ENCODE results near the gene RENBP.

Gene RENBP

GRCh38 chrX:153925739-153926551 lies 18.5 kb downstream of the RENBP start, which contains the start of gene ARHGAP4 (continued):
- no peak for TF ChIP-seq ZSCAN30 (tag by site-specific recombination; IDR thresholded peaks at IDR 0.05)
- TF ChIP-seq ZNF768 (tag by site-specific recombination; IDR thresholded peaks at IDR 0.05) = no peak

GRCh38 chrX:153925387-153925738 lies 19.1 kb downstream of the RENBP start:
- Histone ChIP-seq H3K9me3 (ENCODE audit: control insufficient read depth, insufficient read depth, low read depth, low read length) (no peaks in the 10 kb centered on the region), H3K27ac (ENCODE audit: extremely low read depth, low read depth, low read length) (no peak overlapping the region), H3K36me3 (ENCODE audit: control insufficient read depth in 2 of 2, insufficient read depth in 1 of 2, low read length in 2 of 2) (peaks cover 0 to 14% of the 10 kb centered on the region in 2 experiments; a peak in 2 of 3 replicates), H3K4me3 (ENCODE audit: low read depth, low read length) (no peak overlapping the region), H3K4me1 (ENCODE audit: control insufficient read depth, insufficient read depth, low read length) (peaks cover 10% of the 10 kb centered on the region)
- TF ChIP-seq ZSCAN18 (tag by site-specific recombination; IDR thresholded peaks at IDR 0.05) = no peak
- ChIA-PET CTCF (interaction anchor here (0.7 to 9.1 kb wide), 6 partner anchors 9 to 206 kb away, joined by 3 to 168 read pairs (median 14); partner anchors contain the start of gene RENBP), POLR2A (interaction anchor here (0.5 to 1.7 kb wide), 7 partner anchors 8 to 131 kb away, joined by 4 to 8 read pairs (median 6); partner anchors contain the start of genes IDH3G, NAA10 and SSR4)

- POLR2A ChIA-PET = interaction anchor here (1.0 to 2.4 kb wide), 7 partner anchors 9 to 130 kb away, joined by 4 to 18 read pairs (median 6); partner anchors contain the start of genes HCFC1, IDH3G, NAA10 and SSR4
- H3K4me3 ChIP-seq (ENCODE audit: low read depth, low read length) = no peak overlapping the region
- peak; percentile 80 for TF ChIP-seq CTCF (tag by site-specific recombination; IDR thresholded peaks at IDR 0.05)
- TF ChIP-seq ZFP69B (tag by site-specific recombination; IDR thresholded peaks at IDR 0.05) = 0 out of 2 replicates have a peak, but pooled peaks have one; percentile 27
- peak; percentile 70 for TF ChIP-seq ZNF600 (tag by site-specific recombination; IDR thresholded peaks at IDR 0.05)
- no peak for TF ChIP-seq ZNF398 (tag by site-specific recombination; IDR thresholded peaks at IDR 0.05)
- no peak for TF ChIP-seq ZNF514 (tag by site-specific recombination; IDR thresholded peaks at IDR 0.05)
- TF ChIP-seq IKZF3 (tag by site-specific recombination; IDR thresholded peaks at IDR 0.05) = peak; percentile 40; the same call in 1 of the 2 replicates
- TF ChIP-seq ZNF423 (tag by site-specific recombination; IDR thresholded peaks at IDR 0.05) = peak; percentile 82
- no peak for TF ChIP-seq ZBTB49 (tag by site-specific recombination; IDR thresholded peaks at IDR 0.05; ENCODE audit: low read depth)
- no peak for TF ChIP-seq ZNF23 (tag by site-specific recombination; IDR thresholded peaks at IDR 0.05; ENCODE audit: borderline replicate concordance)
- no peak for TF ChIP-seq ZNF157 (tag by site-specific recombination; IDR thresholded peaks at IDR 0.05)
- no peak for TF ChIP-seq ZBTB1 (tag by site-specific recombination; IDR thresholded peaks at IDR 0.05)
- TF ChIP-seq MYNN (tag by site-specific recombination; IDR thresholded peaks at IDR 0.05; ENCODE audit: borderline replicate concordance) = no peak
- TF ChIP-seq OVOL3 (tag by site-specific recombination; IDR thresholded peaks at IDR 0.05) = no peak
- peak; percentile 59; the same call in 1 of the 2 replicates for TF ChIP-seq ZNF10 (tag by site-specific recombination; IDR thresholded peaks at IDR 0.05)
- no peak for TF ChIP-seq ZNF76 (tag by site-specific recombination; IDR thresholded peaks at IDR 0.05; ENCODE audit: borderline replicate concordance, low read depth)
- peak; percentile 38; the same call in 1 of the 2 replicates for TF ChIP-seq ZNF692 (tag by site-specific recombination; IDR thresholded peaks at IDR 0.05)
- peak; percentile 26; the same call in 1 of the 2 replicates for TF ChIP-seq ZBTB20 (tag by site-specific recombination; IDR thresholded peaks at IDR 0.05)
- TF ChIP-seq ZNF654 (tag by site-specific recombination; IDR thresholded peaks at IDR 0.05; ENCODE audit: low read depth) = peak; percentile 58
These were observed 20.1 kb downstream of the RENBP start for GRCh38 chrX:153924149-153924861.

More at GRCh38 chrX:153924149-153924861, 20.1 kb downstream of the RENBP start:
- CTCF ChIA-PET = interaction anchor here (0.6 to 9.1 kb wide), 19 partner anchors 9 to 530 kb away, joined by 3 to 168 read pairs (median 5); partner anchors contain the start of gene RENBP
- Histone ChIP-seq H3K9me3 (ENCODE audit: control insufficient read depth, insufficient read depth, low read depth, low read length) (no peaks in the 10 kb centered on the region), H3K36me3 (ENCODE audit: control insufficient read depth in 2 of 2, insufficient read depth in 1 of 2, low read length in 2 of 2) (peaks cover 0 to 4% of the 10 kb centered on the region in 2 experiments; a peak in 2 of 3 replicates), H3K27ac (ENCODE audit: extremely low read depth, low read depth, low read length) (no peak overlapping the region), H3K4me1 (ENCODE audit: control insufficient read depth, insufficient read depth, low read length) (peaks cover 9% of the 10 kb centered on the region)
